KOPT-K1 (cell line): Measurements from ENCODE around the gene TFEB.

Experiments used
- H3K27ac ChIP-seq: fragments of 200-600 bp; sonication (generic); 2 replicates; pipeline ENCODE4 v1.5.1; 2016; ENCODE audit warnings: antibody characterized with exemption, mild to moderate bottlenecking, low read depth, low read length; ENCODE audit not compliant: poor library complexity, severe bottlenecking
- H3K36me3 ChIP-seq: fragments of 200-600 bp; sonication (generic); 2 replicates; pipeline ENCODE4 v1.5.1; 2017; ENCODE audit warnings: antibody characterized with exemption, mild to moderate bottlenecking, low read length, moderate library complexity; ENCODE audit not compliant: insufficient read depth
- H3K9me3 ChIP-seq: fragments of 200-600 bp; sonication (generic); 2 replicates; pipeline ENCODE4 v1.5.1; 2017; ENCODE audit warnings: antibody characterized with exemption, low read length, mild to moderate bottlenecking; ENCODE audit not compliant: insufficient read depth, poor library complexity, severe bottlenecking

Gene TFEB

GRCh38 chr6:41676431-41676830 lies 59.0 kb downstream of the TFEB start:
- Histone ChIP-seq H3K36me3 (no peaks in the 10 kb centered on the region), H3K27ac (no peak overlapping the region), H3K9me3 (no peaks in the 10 kb centered on the region)

- Histone ChIP-seq H3K27ac (no peak overlapping the region), H3K9me3 (no peaks in the 10 kb centered on the region)
Measured at GRCh38 chr6:41675992-41676391, 59.4 kb downstream of the TFEB start.

GRCh38 chr6:41675176-41675775 lies 60.1 kb downstream of the TFEB start:
- Histone ChIP-seq H3K27ac (no peak overlapping the region), H3K36me3 (no peaks in the 10 kb centered on the region), H3K9me3 (no peaks in the 10 kb centered on the region)

More at GRCh38 chr6:41675992-41676391, 59.4 kb downstream of the TFEB start:
- no peaks in the 10 kb centered on the region for H3K36me3 ChIP-seq

GRCh38 chr6:41674231-41675000 lies 61.0 kb downstream of the TFEB start:
- Histone ChIP-seq H3K9me3 (no peaks in the 10 kb centered on the region), H3K27ac (no peak overlapping the region), H3K36me3 (no peaks in the 10 kb centered on the region)

- H3K9me3 ChIP-seq: no peaks in the 10 kb centered on the region
- H3K36me3 ChIP-seq: no peaks in the 10 kb centered on the region
- no peak overlapping the region for H3K27ac ChIP-seq
Measured at GRCh38 chr6:41673704-41674000, 61.8 kb downstream of the TFEB start.

- Histone ChIP-seq H3K36me3 (no peaks in the 10 kb centered on the region), H3K27ac (no peak overlapping the region), H3K9me3 (no peaks in the 10 kb centered on the region)
Measured at GRCh38 chr6:41672816-41673703, 62.3 kb downstream of the TFEB start.

- Histone ChIP-seq H3K9me3 (no peaks in the 10 kb centered on the region), H3K36me3 (no peaks in the 10 kb centered on the region), H3K27ac (no peak overlapping the region)
Measured at GRCh38 chr6:41672016-41672415, 63.4 kb downstream of the TFEB start.

GRCh38 chr6:41671376-41671775 lies 64.0 kb downstream of the TFEB start:
- Histone ChIP-seq H3K36me3 (no peaks in the 10 kb centered on the region), H3K27ac (no peak overlapping the region), H3K9me3 (no peaks in the 10 kb centered on the region)

- no peak overlapping the region for H3K27ac ChIP-seq
- H3K36me3 ChIP-seq: no peaks in the 10 kb centered on the region
- H3K9me3 ChIP-seq: no peaks in the 10 kb centered on the region
Measured at GRCh38 chr6:41670703-41671360, 64.6 kb downstream of the TFEB start.

GRCh38 chr6:41668968-41669367 lies 66.4 kb downstream of the TFEB start:
- Histone ChIP-seq H3K9me3 (no peaks in the 10 kb centered on the region), H3K36me3 (no peaks in the 10 kb centered on the region), H3K27ac (no peak overlapping the region)

GRCh38 chr6:41667195-41667594 lies 68.2 kb downstream of the TFEB start:
- H3K9me3 ChIP-seq: no peaks in the 10 kb centered on the region
- no peaks in the 10 kb centered on the region for H3K36me3 ChIP-seq
- H3K27ac ChIP-seq: no peak overlapping the region

- H3K36me3 ChIP-seq: no peaks in the 10 kb centered on the region
- H3K27ac ChIP-seq: no peak overlapping the region
- H3K9me3 ChIP-seq: no peaks in the 10 kb centered on the region
Measured at GRCh38 chr6:41664271-41664670, 71.1 kb downstream of the TFEB start.

- Histone ChIP-seq H3K9me3 (no peaks in the 10 kb centered on the region), H3K36me3 (no peaks in the 10 kb centered on the region), H3K27ac (no peak overlapping the region)
Measured at GRCh38 chr6:41663568-41663967, 71.8 kb downstream of the TFEB start.

GRCh38 chr6:41659935-41660334 lies 75.5 kb downstream of the TFEB start:
- no peaks in the 10 kb centered on the region for H3K9me3 ChIP-seq
- H3K36me3 ChIP-seq: no peaks in the 10 kb centered on the region
- no peak overlapping the region for H3K27ac ChIP-seq

GRCh38 chr6:41658636-41659035 lies 76.8 kb downstream of the TFEB start:
- Histone ChIP-seq H3K36me3 (no peaks in the 10 kb centered on the region), H3K27ac (no peak overlapping the region), H3K9me3 (no peaks in the 10 kb centered on the region)
